HG03558 (cell line): ENCODE measurements around the gene EMCN.

Experiments used
- ATAC-seq: cut with Tn5 transposase; IDR thresholded peaks from one replicate; pipeline ENCODE4 v1.9.1; 2021; ENCODE audit warnings: moderate number of reproducible peaks; ENCODE audit not compliant: unreplicated experiment; ENCODE audit errors: extremely low read depth

The EMCN gene

GRCh38 chr4:100494166-100494565, 23.7 kb downstream of the EMCN start:
- ATAC-seq: no peak

GRCh38 chr4:100493756-100494155, 24.1 kb downstream of the EMCN start:
- no peak for ATAC-seq

- no peak for ATAC-seq
Observed at GRCh38 chr4:100492129-100492528, 25.7 kb downstream of the EMCN start.

- ATAC-seq: no peak
Observed at GRCh38 chr4:100489305-100489704, 28.5 kb downstream of the EMCN start.

GRCh38 chr4:100486496-100486895, 31.3 kb downstream of the EMCN start:
- no peak for ATAC-seq

- ATAC-seq: no peak
Observed at GRCh38 chr4:100483796-100484195, 34.0 kb downstream of the EMCN start.

- no peak for ATAC-seq
Observed at GRCh38 chr4:100479971-100480370, 37.9 kb downstream of the EMCN start.

GRCh38 chr4:100469555-100469954, 48.3 kb downstream of the EMCN start:
- ATAC-seq: no peak

- no peak for ATAC-seq
Observed at GRCh38 chr4:100466501-100466900, 51.3 kb downstream of the EMCN start.

- ATAC-seq: no peak
Observed at GRCh38 chr4:100461807-100462605, 55.8 kb downstream of the EMCN start.

GRCh38 chr4:100450449-100450848, 67.4 kb downstream of the EMCN start:
- no peak for ATAC-seq

- ATAC-seq: no peak
Observed at GRCh38 chr4:100431416-100431815, 86.4 kb downstream of the EMCN start.

- no peak for ATAC-seq
Observed at GRCh38 chr4:100430451-100430850, 87.4 kb downstream of the EMCN start.

- no peak for ATAC-seq
Observed at GRCh38 chr4:100429616-100430015, 88.2 kb downstream of the EMCN start.

- no peak for ATAC-seq
Observed at GRCh38 chr4:100428051-100428450, 89.8 kb downstream of the EMCN start.

- ATAC-seq: no peak
Observed at GRCh38 chr4:100424376-100424775, 93.4 kb downstream of the EMCN start.

GRCh38 chr4:100422894-100423293, 94.9 kb downstream of the EMCN start:
- ATAC-seq: no peak

- ATAC-seq: no peak
Observed at GRCh38 chr4:100421361-100421978, 96.4 kb downstream of the EMCN start.

GRCh38 chr4:100420571-100420970, 97.3 kb downstream of the EMCN start:
- ATAC-seq: no peak

GRCh38 chr4:100417565-100417964, 100.3 kb downstream of the EMCN start:
- no peak for ATAC-seq

- no peak for ATAC-seq
Observed at GRCh38 chr4:100414016-100414790, 103.6 kb downstream of the EMCN start.
